C4-2B (cell line): ENCODE data around the gene SLC66A1.

ENCODE experiments used
- ZFX ChIP-seq: fragments of 450-650 bp; IDR thresholded peaks from 2 replicates; pipeline ENCODE4 v1.6.1; 2017
- TF ChIP-seq, protein P1 (sequence below): fragments of 450-650 bp; conservative IDR thresholded peaks from 2 replicates; pipeline ENCODE4 v1.5.1; 2017; ENCODE audit warnings: mild to moderate bottlenecking

DNA sequence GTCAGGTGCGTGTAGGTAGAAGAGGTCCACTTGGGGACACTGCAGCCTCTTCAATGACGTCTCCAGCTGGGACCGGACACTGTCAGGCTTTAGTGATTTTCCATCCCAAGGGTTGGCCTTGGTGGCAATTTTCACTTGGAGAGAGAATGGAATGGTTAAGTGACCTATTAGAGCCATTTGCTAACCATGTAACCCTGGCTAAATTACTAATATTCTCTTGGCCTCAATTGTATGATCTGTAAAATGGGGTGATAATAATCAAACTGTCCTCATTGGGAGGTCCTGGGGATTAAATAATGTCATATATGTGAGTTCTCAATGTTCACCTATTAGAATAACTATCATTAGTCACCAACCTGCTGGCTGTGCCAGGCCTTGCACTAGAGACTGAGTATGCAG, 3.6 kb upstream of the SLC66A1 start:
- TF ChIP-seq, protein P1, sequence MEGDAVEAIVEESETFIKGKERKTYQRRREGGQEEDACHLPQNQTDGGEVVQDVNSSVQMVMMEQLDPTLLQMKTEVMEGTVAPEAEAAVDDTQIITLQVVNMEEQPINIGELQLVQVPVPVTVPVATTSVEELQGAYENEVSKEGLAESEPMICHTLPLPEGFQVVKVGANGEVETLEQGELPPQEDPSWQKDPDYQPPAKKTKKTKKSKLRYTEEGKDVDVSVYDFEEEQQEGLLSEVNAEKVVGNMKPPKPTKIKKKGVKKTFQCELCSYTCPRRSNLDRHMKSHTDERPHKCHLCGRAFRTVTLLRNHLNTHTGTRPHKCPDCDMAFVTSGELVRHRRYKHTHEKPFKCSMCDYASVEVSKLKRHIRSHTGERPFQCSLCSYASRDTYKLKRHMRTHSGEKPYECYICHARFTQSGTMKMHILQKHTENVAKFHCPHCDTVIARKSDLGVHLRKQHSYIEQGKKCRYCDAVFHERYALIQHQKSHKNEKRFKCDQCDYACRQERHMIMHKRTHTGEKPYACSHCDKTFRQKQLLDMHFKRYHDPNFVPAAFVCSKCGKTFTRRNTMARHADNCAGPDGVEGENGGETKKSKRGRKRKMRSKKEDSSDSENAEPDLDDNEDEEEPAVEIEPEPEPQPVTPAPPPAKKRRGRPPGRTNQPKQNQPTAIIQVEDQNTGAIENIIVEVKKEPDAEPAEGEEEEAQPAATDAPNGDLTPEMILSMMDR: no peak
- TF ChIP-seq ZFX: no peak
